Measurements from ENCODE around the gene BRWD1. TPM values are rescaled to one million over a fixed set of nuclear protein-coding genes. Genes with fewer than 3 reads are reported as not detected.
A peak's percentile ranks its signal among the peaks of the same experiment; 100 is the strongest.

The BRWD1 gene
- polyA plus RNA-seq, 2 of the 4 experiments (the other 2 are of a cell fraction): 6.9 to 22.2 TPM

GRCh38 chr21:39187141-39187540, 126.3 kb downstream of the BRWD1 start:
- FAIRE-seq: no peak
- H3K4me1 ChIP-seq: 0 out of 3 replicates have a peak, but pooled peaks cover 3% of the 10 kb centered on the region

DNA sequence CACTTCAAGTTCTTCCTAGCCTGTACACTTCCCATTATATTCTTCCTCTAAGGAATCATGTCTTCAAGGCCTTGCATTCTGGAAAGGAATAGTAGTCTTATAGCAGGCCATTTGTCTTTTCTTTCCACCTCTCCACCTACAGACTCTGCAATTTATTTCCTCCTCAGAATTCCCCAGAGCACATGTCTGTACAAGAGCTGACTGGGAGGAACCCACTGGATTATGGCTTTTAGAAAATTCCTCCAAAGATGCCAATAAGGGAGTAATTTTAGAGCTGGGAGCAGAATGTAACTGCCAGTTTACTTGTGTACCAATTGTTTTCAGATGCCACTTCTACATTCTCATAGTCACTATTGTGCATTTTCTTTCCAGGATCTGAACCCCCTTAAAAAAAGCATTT, 126.8 kb downstream of the BRWD1 start:
- H3K9me3 ChIP-seq: no peaks in the 10 kb centered on the region
- DNase-seq (ENCODE audit: low read depth in 1 of 2, low spot score in 1 of 2): no peak

More at GRCh38 chr21:39187141-39187540, 126.3 kb downstream of the BRWD1 start:
- H3K9me3 ChIP-seq: no peaks in the 10 kb centered on the region
- POLR2A ChIA-PET: no interaction called here
- H3K27ac ChIP-seq: no peak overlapping the region
- 88% methylated on average over 5 of the region's 5 CpGs for WGBS (ENCODE audit: missing lambda C conversion rate)
- ATAC-seq (no peak), DNase-seq (ENCODE audit: low read depth in 1 of 2, low spot score in 1 of 2) (no peak)
- H3K4me3 ChIP-seq: no peak overlapping the region
- TF ChIP-seq, protein P1, sequence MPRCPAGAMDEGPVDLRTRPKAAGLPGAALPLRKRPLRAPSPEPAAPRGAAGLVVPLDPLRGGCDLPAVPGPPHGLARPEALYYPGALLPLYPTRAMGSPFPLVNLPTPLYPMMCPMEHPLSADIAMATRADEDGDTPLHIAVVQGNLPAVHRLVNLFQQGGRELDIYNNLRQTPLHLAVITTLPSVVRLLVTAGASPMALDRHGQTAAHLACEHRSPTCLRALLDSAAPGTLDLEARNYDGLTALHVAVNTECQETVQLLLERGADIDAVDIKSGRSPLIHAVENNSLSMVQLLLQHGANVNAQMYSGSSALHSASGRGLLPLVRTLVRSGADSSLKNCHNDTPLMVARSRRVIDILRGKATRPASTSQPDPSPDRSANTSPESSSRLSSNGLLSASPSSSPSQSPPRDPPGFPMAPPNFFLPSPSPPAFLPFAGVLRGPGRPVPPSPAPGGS (IDR thresholded peaks at IDR 0.05): no peak
- TF ChIP-seq ATOH8 (CRISPR knock-in tag; IDR thresholded peaks at IDR 0.05; ENCODE audit: low read depth): no peak
- TF ChIP-seq KDM1A (IDR thresholded peaks at IDR 0.05; ENCODE audit: low read depth): no peak
- no peak for TF ChIP-seq KDM5A (IDR thresholded peaks at IDR 0.05)
- no peak for TF ChIP-seq POLR2A (IDR thresholded peaks at IDR 0.05; ENCODE audit: low read length)
- H3K4me2 ChIP-seq: no peak overlapping the region
- CTCF ChIA-PET: no interaction called here

DNA sequence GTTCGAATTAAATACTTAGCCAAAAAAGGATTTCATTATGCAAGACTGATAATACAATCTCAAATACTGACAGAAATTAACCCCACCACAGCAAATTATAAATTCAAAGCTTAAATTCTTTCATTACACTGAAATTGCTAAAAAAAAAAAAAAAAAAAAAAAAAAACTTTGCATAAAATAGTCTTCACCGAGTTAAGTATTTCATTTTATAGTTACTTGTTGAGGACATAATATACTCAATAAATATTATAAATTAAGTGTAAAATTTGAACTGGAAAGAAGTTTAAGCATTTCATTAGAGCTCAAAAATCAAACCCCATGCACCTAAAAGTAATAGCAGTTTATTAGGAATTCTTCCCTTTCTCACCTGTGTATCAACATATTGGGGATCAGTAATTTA, 128.3 kb downstream of the BRWD1 start:
- 85% methylated on average over 2 of the region's 2 CpGs for WGBS (ENCODE audit: missing lambda C conversion rate)
- no peak overlapping the region for H3K4me3 ChIP-seq
- H3K4me1 ChIP-seq: 0 out of 3 replicates have a peak, but pooled peaks cover 9% of the 10 kb centered on the region
- TF ChIP-seq GATA3 (IDR thresholded peaks at IDR 0.05; ENCODE audit: borderline replicate concordance): no peak
- peak overlapping the region; percentile 63; the same call in 2 of the 3 replicates for H3K4me2 ChIP-seq
- ChIA-PET CTCF (no interaction called here), POLR2A (no interaction called here)
- FAIRE-seq: no peak
- no peak overlapping the region for H3K27ac ChIP-seq
- DNase-seq (ENCODE audit: low read depth in 1 of 2, low spot score in 1 of 2): no peak
- no peak for ATAC-seq
- no peaks in the 10 kb centered on the region for H3K9me3 ChIP-seq

More for the DNA sequence above, 126.8 kb downstream of the BRWD1 start:
- H3K27ac ChIP-seq: no peak overlapping the region
- FAIRE-seq: no peak
- ChIA-PET CTCF (no interaction called here), POLR2A (no interaction called here)
- H3K4me1 ChIP-seq: 0 out of 3 replicates have a peak, but pooled peaks cover 4% of the 10 kb centered on the region
- TF ChIP-seq SREBF2 (IDR thresholded peaks at IDR 0.05) (no peak), HOXB5 (CRISPR knock-in tag; IDR thresholded peaks at IDR 0.05) (no peak), MYC (IDR thresholded peaks at IDR 0.05; ENCODE audit: borderline replicate concordance, low read length) (no peak), MAX (IDR thresholded peaks at IDR 0.05) (no peak), ZFP36 (IDR thresholded peaks at IDR 0.05; ENCODE audit: borderline replicate concordance, partially characterized antibody) (no peak), HEYL (CRISPR knock-in tag; IDR thresholded peaks at IDR 0.05) (no peak), CHD4 (IDR thresholded peaks at IDR 0.05; ENCODE audit: borderline replicate concordance) (no peak)
- TF ChIP-seq, protein P2, sequence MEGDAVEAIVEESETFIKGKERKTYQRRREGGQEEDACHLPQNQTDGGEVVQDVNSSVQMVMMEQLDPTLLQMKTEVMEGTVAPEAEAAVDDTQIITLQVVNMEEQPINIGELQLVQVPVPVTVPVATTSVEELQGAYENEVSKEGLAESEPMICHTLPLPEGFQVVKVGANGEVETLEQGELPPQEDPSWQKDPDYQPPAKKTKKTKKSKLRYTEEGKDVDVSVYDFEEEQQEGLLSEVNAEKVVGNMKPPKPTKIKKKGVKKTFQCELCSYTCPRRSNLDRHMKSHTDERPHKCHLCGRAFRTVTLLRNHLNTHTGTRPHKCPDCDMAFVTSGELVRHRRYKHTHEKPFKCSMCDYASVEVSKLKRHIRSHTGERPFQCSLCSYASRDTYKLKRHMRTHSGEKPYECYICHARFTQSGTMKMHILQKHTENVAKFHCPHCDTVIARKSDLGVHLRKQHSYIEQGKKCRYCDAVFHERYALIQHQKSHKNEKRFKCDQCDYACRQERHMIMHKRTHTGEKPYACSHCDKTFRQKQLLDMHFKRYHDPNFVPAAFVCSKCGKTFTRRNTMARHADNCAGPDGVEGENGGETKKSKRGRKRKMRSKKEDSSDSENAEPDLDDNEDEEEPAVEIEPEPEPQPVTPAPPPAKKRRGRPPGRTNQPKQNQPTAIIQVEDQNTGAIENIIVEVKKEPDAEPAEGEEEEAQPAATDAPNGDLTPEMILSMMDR (IDR thresholded peaks at IDR 0.05): no peak
- ATAC-seq: no peak
- H3K4me2 ChIP-seq: no peak overlapping the region
- no peak overlapping the region for H3K4me3 ChIP-seq

DNA sequence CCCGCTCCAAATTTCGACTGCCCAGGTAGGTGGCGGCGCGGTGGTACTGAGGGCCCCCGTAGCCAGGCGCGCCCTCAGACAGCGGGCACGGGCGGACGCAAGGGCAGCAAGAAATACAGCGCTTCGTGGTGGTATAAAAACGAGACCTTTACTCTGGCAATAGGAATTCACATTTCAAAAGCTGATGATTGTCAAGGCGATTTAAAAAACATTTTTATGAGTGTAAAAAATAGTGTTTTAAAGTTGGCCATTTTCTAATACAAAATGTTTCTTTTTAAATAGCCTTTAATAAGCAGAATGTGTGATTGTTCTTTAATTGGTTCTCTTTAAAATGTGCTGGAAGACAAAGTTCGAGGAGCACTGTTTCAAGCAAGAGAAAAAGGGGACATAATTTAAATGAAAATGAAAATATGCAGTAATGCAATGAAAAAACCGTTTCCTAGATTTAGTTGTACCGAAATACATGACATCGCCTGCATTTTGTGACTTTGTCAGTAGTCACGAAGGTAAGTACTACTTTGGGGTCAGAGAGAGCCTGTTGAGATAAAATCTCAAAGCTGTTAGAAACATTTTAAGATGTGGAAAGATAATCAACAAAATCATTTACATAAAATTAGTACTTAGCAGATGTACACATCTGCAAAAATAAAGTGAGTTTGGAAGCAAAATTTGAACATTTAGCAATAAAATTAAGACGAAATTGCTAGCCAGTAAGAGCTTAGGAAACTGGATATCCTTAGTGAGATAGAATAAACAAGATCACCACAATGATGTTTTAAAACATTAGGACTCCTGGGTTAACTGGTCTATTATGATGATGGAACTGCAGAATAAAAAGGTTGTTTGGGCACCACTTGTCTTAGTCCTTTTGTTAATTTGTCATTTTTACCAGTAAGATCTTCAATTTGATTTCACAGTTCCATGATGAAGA, 129.1 kb downstream of the BRWD1 start:
- ChIA-PET CTCF (no interaction called here), POLR2A (interaction anchor here (0.7 to 1.4 kb wide), 5 partner anchors 35 to 203 kb away, joined by 3 to 5 read pairs (median 4); partner anchors contain the start of gene HMGN1)
- TF ChIP-seq EP300 (IDR thresholded peaks at IDR 0.05) (no peak), HMGXB4 (CRISPR knock-in tag; IDR thresholded peaks at IDR 0.05; ENCODE audit: borderline replicate concordance) (no peak), SMC3 (IDR thresholded peaks at IDR 0.05) (no peak), CBX2 (IDR thresholded peaks at IDR 0.05; ENCODE audit: borderline replicate concordance, low read depth) (no peak), ESRRA (IDR thresholded peaks at IDR 0.05; ENCODE audit: borderline replicate concordance, low read length) (no peak), CHD2 (IDR thresholded peaks at IDR 0.05; ENCODE audit: low read length, partially characterized antibody) (no peak), JUNB (IDR thresholded peaks at IDR 0.05) (no peak)
- TF ChIP-seq, protein P3, sequence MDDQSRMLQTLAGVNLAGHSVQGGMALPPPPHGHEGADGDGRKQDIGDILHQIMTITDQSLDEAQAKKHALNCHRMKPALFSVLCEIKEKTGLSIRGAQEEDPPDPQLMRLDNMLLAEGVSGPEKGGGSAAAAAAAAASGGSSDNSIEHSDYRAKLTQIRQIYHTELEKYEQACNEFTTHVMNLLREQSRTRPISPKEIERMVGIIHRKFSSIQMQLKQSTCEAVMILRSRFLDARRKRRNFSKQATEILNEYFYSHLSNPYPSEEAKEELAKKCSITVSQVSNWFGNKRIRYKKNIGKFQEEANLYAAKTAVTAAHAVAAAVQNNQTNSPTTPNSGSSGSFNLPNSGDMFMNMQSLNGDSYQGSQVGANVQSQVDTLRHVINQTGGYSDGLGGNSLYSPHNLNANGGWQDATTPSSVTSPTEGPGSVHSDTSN (IDR thresholded peaks at IDR 0.05): no peak
- DNase-seq (ENCODE audit: low read depth in 1 of 2, low spot score in 1 of 2) (no peak), ATAC-seq (no peak), FAIRE-seq (no peak)
- Histone ChIP-seq H3K4me2 (peak overlapping the region; percentile 63), H3K9me3 (no peaks in the 10 kb centered on the region), H3K27ac (peak overlapping the region; percentile 93 to 94), H3K4me1 (0 out of 3 replicates have a peak, but pooled peaks cover 9% of the 10 kb centered on the region), H3K4me3 (peak overlapping the region; percentile 94)
- WGBS (ENCODE audit: missing lambda C conversion rate): 2% methylated on average over 21 of the region's 22 CpGs

All from A549 (cell line).